Measurements from ENCODE around the gene MRPL9.

The MRPL9 gene

GRCh38 chr1:151803915-151804314 lies 40.6 kb upstream of the MRPL9 start:
- TF ChIP-seq MAX (IDR thresholded peaks at IDR 0.05) (no peak), NFIC (IDR thresholded peaks at IDR 0.05) (no peak), ZBTB7A (IDR thresholded peaks at IDR 0.05; ENCODE audit: low read depth) (no peak), CREB1 (IDR thresholded peaks at IDR 0.05; ENCODE audit: low read depth) (no peak), REST (IDR thresholded peaks at IDR 0.05; ENCODE audit: low read depth) (no peak), FOXM1 (IDR thresholded peaks at IDR 0.05; ENCODE audit: borderline replicate concordance, low read depth) (no peak), CEBPB (IDR thresholded peaks at IDR 0.05) (no peak), TCF12 (IDR thresholded peaks at IDR 0.05; ENCODE audit: low read depth) (no peak), YY1 (IDR thresholded peaks at IDR 0.05; ENCODE audit: low read depth) (no peak), EP300 (IDR thresholded peaks at IDR 0.05; ENCODE audit: borderline replicate concordance) (no peak)

GRCh38 chr1:151803164-151803563 lies 39.9 kb upstream of the MRPL9 start:
- TF ChIP-seq FOXM1 (IDR thresholded peaks at IDR 0.05; ENCODE audit: borderline replicate concordance, low read depth), result no peak
- no peak for TF ChIP-seq TEAD4 (IDR thresholded peaks at IDR 0.05)
- TF ChIP-seq USF1 (IDR thresholded peaks at IDR 0.05), result no peak
- TF ChIP-seq CREB1 (IDR thresholded peaks at IDR 0.05; ENCODE audit: low read depth), result no peak

- TF ChIP-seq TAF1 (IDR thresholded peaks at IDR 0.05; ENCODE audit: low read depth) (no peak), EP300 (IDR thresholded peaks at IDR 0.05; ENCODE audit: borderline replicate concordance) (no peak), CEBPB (IDR thresholded peaks at IDR 0.05) (no peak), YY1 (IDR thresholded peaks at IDR 0.05; ENCODE audit: low read depth) (no peak), NFIC (IDR thresholded peaks at IDR 0.05) (no peak), TCF12 (IDR thresholded peaks at IDR 0.05; ENCODE audit: low read depth) (no peak), EGR1 (IDR thresholded peaks at IDR 0.05) (no peak), MAX (IDR thresholded peaks at IDR 0.05) (no peak), REST (IDR thresholded peaks at IDR 0.05; ENCODE audit: low read depth) (no peak), ZBTB7A (IDR thresholded peaks at IDR 0.05; ENCODE audit: low read depth) (no peak), FOXM1 (IDR thresholded peaks at IDR 0.05; ENCODE audit: borderline replicate concordance, low read depth) (no peak), TEAD4 (IDR thresholded peaks at IDR 0.05) (no peak), CREB1 (IDR thresholded peaks at IDR 0.05; ENCODE audit: low read depth) (no peak), USF1 (IDR thresholded peaks at IDR 0.05) (no peak)
These were observed 39.1 kb upstream of the MRPL9 start for GRCh38 chr1:151802372-151802771.

GRCh38 chr1:151801846-151802245 lies 38.5 kb upstream of the MRPL9 start:
- TF ChIP-seq TAF1 (IDR thresholded peaks at IDR 0.05; ENCODE audit: low read depth), result no peak
- no peak for TF ChIP-seq FOXM1 (IDR thresholded peaks at IDR 0.05; ENCODE audit: borderline replicate concordance, low read depth)
- TF ChIP-seq TEAD4 (IDR thresholded peaks at IDR 0.05), result no peak

- TF ChIP-seq CREB1 (IDR thresholded peaks at IDR 0.05; ENCODE audit: low read depth) (no peak), MAX (IDR thresholded peaks at IDR 0.05) (no peak), TAF1 (IDR thresholded peaks at IDR 0.05; ENCODE audit: low read depth) (no peak), REST (IDR thresholded peaks at IDR 0.05; ENCODE audit: low read depth) (no peak), EGR1 (IDR thresholded peaks at IDR 0.05) (no peak), USF1 (IDR thresholded peaks at IDR 0.05) (no peak), TCF12 (IDR thresholded peaks at IDR 0.05; ENCODE audit: low read depth) (no peak), RAD21 (IDR thresholded peaks at IDR 0.05; ENCODE audit: low read depth) (no peak), CEBPB (IDR thresholded peaks at IDR 0.05) (no peak), NFIC (IDR thresholded peaks at IDR 0.05) (no peak), ZBTB7A (IDR thresholded peaks at IDR 0.05; ENCODE audit: low read depth) (no peak), FOXM1 (IDR thresholded peaks at IDR 0.05; ENCODE audit: borderline replicate concordance, low read depth) (no peak), EP300 (IDR thresholded peaks at IDR 0.05; ENCODE audit: borderline replicate concordance) (no peak), TEAD4 (IDR thresholded peaks at IDR 0.05) (no peak), YY1 (IDR thresholded peaks at IDR 0.05; ENCODE audit: low read depth) (no peak)
These were observed 38.1 kb upstream of the MRPL9 start for GRCh38 chr1:151801310-151801820.
